NCI-H2029 treated with DMSO at 0.1 percent for 48 hours (cell line): ENCODE data around the gene NDRG3.
"Not testable (repeated sequence)": the region's sequence is repeated elsewhere in the genome, so short reads cannot be mapped to it uniquely, and the experiment has no call there.

Source experiments
- DNase-seq: peaks from one replicate; lab custom pipeline; 2025; lab: John Stamatoyannopoulos, UW

Gene NDRG3

DNA sequence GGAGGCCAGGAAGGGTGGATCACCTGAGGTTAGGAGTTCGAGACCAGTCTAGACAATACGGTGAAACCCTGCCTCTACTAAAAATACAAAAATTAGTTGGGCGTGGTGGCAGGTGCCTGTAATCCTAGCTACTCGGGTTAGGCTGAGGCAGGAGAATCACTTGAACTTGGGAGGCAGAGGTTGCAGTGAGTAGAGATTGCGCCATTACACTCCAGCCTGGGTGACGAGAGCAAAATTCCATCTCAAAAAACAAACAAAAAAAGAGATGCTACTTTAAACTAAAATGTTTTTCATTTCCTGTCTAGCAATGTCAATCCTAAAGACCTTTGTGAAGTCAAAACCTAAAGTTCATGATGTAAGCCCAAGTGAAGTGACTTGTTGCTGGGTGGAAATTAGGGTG is 14.8 kb upstream of the NDRG3 start:
- DNase-seq, result no peak

DNA sequence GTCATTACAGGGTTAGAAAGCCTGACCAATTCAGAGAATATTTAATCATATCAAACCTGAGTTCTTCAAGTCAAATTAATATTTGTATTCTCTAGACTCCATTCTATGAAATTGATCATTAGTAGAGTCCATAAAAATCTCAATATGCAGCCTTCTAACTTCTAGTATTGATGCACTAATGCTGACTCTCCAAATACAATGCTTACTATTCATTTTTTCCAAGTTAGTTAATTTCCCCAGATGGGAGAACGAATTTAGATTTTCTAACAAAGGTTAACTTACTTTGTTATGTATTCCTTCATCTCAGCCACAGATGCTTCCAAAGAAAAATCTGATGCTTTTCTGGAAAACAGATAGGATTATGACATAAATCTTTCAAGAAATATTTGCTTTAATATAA is 12.4 kb upstream of the NDRG3 start:
- DNase-seq, result no peak

DNA sequence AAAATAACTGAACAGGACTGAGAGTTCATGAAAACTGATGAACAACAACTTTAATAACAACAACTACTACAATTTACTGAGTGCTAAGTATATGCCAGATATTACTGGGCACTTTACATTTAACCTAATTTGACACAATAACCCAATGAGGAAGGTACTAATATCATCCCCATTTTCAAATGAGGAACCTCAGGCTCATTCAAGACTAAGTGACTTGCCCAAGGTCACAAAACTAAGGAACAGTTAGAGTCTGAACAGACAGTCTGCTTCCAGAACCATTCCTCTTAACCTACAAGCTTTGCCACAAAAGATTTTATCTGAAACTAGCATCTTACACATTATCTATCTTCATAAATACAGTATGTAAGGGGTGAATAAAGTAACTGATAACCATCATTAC is 10.6 kb upstream of the NDRG3 start:
- no peak for DNase-seq

DNA sequence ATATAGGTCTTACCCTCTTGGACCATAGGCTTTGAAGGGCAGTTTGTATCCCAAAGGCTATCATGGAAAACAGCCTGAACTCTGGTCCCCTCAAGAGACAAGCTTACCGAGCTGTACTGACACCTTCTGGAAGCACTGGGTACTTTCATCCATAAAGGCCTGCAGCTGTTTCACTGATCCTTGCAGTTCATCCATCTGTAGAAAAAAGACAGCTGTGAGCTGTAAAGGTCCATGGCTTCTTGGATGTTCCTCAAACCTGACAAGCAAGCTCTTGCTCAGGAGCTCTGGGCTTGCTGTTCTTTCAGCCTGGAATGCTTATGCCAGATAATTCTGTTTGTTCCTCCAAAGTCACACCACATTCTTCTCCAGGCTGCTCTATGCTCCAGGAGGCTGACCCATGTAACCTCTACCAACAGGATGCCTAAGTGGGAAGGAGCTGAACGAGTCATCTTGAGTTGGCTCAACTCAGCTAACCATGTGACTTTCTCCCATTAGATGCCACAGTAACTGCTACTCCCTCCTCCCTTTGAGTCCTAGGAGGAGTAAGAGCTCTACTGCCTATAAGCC is 8.8 kb upstream of the NDRG3 start:
- DNase-seq, result peak; percentile 15

DNA sequence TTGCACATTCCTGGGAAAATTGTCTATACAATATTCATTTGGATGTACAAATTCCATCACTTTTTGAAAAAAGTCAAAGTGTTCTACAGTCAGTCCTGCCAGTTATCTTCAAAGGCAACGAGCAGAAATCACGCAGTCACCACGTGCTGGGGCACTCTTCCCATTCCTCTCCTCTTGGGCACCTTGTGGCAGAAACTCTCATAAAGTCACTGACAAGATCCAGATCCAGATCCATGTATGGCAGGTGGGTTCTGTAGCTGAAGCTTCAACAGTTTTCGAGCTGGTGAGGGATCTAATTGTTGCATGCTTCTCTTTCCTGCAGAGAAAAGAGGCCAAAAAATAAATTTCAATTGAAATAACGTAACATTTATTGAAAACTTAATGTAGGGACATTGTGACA is 6.7 kb upstream of the NDRG3 start:
- no peak for DNase-seq

DNA sequence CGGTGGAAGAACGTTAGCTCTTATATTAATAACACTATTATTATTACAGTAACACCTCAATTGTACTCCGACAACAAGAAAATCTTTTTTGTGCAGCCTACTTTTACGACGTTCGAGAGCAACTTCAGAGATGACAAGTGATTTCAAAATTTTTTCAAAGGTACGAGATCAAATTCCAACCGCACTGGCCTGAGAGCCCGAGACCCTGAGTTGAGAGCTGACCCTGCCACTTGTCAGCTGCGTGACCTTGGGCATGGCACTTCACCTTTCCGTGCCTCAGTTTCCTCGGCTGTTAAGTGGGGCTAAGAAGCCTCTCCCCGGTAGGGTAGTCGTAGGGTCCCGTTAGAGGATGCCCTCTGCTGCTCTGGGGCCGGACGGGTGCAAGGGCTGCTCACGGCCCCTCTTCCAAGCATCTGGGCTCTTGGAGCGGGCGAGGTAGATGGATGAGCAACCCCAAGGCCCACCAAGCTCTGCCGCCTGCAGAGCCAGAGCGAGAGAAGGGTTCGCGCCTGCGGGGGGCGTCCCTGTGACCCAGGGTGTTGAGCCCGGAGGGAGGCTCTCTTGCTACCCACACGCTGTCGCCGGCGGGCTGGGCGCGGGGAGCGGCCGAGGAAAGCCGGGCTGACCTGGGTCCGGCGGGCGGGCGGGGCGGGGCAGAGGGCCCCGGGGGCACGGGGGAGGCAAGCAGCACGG is 510 bp downstream of the NDRG3 start:
- DNase-seq, result no peak

DNA sequence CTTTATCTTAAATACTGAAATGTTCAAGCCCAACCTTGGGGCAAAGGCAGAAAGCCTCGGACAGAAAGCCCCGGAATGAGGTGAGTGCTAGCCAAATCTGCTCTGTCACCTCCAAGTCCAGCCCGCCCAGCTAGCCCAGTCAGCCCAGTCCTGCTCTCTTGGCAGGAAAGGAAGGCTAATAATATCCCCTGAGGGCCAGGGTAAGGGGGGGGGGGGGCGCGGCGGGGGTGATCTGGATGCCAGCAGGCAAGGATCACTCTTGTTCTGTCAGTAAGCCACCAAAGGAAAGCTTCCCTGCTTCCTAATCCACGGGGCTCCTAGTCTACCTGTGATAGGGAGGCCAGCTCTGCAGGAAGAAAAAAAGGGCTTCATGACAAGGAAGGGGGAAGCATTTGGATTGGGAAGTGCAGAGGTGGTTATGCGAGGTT is 1.1 kb downstream of the NDRG3 start:
- peak; percentile 74 for DNase-seq

DNA sequence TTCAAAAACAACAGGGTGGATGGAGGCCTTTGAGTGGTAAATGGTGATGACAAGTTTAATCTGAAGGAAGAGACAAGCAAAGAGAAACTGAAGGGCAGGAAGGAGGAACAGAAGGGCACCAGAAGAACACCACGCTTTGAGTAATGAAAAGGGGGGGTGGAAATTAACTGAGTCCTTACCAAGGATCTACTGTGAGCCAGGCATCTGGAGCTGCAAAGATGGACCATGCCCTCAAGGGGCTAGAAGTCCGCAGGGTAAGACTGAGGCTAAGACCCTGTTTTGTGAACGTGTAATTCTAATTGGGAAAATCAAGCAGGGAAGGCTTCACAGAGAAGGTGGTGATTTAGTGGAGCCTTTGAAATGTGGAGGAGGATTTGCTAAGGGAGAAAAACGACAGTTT is 1.6 kb downstream of the NDRG3 start:
- no peak for DNase-seq

DNA sequence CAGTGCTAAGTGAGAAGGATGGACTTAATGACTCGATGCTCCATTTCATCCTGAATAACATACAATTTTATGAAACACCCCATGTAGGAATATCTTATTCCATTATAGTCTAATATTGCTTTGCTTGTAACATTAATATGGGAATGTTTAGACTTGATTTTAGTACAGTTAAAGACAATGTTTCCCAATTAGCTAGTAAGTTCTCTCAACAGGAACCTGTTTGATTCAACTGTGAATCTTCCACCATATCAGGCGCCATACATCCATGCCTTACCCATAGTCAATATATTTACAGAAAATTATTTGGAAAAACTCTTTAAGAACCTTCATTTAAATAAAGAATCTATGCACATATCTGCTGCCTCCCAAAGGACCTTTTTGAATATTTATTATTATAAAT is 3.3 kb downstream of the NDRG3 start:
- DNase-seq, result no peak

DNA sequence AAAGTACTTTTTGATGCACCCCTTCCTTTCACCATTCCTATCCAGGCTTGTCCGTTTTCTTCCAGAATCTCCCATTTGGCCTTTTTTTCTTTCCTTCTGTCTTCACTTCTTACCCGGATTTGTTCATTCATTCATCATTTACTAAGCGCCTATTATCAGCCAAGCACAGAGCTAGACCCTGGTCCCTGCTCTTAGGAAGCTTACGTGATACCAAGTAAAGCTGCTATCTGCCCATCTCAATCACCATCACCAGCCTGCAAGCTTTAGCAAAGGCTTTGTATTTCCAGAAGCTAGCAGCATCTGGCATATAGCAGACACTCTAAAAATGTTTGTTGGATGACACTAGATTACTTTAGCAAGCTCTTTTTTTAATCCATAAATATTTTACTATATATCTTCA is 4.8 kb downstream of the NDRG3 start:
- no peak for DNase-seq

DNA sequence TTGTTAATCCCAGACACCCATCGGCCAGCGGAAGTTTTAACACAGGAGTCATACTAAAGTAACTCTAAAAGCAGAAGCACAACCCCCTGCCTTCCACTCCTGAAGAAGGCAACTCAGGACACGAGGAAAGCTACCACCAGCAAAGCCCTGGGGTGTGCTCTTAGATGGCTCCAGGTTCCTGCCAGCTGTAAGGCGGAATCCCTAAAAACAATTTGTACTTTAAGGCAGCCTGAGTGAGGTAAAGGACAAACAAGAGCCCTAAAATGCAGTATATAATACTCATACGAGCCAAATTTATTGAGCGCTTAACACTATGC is 8.7 kb downstream of the NDRG3 start:
- DNase-seq, result no peak

DNA sequence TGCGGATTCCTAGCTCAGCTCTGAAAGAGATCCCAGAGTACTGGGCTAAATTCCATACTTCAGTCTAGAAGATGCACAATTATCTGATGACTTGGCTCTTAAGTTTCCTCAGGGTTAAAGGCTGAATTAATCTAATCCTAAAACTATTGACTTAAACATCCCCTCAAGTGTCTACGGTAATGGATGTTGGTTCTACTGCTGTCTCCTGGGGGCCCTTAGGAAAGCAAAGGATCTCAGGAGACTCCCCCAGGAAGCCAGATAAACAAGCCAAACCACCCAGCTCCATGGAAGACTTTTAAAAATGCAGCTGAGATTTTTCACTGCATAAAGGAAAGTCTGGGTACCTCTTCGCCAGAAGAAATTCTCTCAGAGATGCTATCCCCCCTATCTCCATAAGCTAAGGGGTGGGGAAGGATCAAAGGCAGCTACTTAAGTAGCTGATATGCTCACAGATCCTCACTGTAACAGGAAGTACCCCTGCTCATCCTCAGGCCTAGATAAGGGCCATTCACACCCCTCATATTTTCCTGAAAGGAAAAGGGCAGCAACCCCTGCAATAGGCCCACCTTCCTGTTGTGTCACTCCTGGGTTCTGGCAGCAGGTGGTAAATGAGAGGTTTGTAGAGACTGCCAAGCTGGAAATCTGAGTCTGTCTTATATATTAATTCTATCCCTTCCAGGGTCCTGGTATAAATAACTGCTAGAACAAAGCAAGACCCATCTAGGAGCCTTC is 9.3 kb downstream of the NDRG3 start:
- DNase-seq, result no peak

DNA sequence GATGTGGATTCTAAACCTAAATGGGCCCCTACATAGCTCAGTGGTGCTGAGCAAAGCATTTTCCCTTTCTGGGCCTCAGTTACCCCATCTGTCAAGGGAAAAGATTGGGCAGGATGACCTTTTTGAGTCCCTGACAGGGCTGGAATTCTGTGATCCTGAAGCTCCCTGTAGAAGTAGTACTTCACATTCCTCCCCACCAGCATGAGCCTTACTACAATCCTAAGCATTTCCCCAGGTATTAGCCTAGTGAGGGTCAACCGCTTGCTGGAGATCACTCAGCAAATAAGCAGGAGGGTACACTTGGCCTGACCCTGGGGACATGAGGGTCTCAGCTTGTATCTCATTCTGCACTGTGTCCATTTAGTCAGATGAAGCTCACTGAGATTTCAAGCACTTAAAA is 13.4 kb downstream of the NDRG3 start:
- DNase-seq, result no peak

DNA sequence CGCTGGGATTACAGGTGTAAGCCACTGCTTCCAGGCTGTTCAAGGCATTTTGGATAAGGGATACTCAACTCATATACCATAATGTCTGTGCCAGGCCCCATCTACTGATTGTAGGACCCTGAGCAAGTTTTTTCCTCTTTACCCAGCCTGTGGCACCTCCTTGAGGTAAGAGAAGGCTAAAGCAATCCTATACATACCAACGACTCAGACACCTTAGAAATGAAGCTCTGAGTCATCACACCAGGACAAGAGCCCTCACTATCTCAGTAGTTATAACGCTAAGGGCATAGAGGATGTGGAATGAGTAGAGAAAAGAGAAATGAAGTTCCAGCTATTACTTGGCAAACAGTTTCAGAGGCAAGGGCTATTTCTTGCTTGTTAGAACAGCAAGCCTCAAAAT is 16.9 kb downstream of the NDRG3 start:
- DNase-seq, result no peak

DNA sequence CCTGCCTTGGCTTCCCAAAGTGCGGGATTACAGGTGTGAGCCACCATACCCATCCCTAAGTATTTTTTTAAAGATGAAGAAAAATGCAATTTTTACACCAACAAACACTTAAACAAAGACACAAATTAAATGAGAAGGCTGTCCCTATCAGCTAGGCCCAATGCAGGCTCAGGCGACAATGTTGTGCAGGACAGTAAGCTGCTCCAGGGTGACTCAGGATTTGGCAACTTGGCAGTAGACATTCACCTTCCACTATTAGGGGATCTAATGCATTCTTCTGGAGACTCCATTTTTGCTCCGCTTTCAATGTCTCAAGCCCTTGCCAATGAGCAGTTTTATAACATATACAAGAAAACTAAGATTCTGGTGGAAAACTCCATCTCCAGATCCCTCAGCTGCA is 19.7 kb downstream of the NDRG3 start:
- DNase-seq, result no peak

DNA sequence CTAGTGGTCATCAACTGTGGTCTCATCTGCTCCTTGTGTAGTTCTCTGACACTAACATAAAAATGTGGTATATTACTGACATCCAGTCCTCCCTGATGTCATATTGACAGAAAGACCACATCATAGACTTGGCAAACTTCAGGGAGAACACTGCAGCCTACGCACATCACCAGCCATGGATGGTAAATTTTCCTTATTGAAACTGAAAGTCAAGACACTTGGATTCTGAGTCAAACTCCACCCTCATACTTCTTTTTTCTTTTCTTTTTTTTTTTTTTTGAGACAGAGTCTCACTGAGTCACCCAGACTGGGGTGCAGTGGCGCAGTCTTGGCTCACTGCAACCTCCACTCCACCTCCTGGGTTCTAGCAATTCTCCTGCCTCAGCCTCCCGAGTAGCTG is 25.4 kb downstream of the NDRG3 start:
- DNase-seq, result no peak

DNA sequence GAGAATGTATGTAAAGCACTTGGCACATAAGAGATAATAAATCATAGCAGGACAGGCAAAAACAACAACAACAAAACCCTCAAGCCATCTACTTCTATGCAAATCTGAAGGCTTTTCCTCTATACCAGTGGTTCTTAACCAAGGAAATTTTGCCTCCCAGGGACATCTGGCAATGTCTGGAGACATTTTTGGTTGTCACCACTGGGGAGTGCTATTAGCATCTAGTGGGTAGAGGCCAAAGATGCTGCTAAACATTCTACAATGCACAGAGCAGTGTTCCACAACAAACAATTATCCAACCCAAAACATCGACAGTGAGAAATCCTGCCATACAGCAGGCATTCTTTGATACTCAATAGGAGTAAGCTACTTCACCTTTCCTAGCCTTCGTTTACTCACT is 28.2 kb downstream of the NDRG3 start:
- peak; percentile 14 for DNase-seq

DNA sequence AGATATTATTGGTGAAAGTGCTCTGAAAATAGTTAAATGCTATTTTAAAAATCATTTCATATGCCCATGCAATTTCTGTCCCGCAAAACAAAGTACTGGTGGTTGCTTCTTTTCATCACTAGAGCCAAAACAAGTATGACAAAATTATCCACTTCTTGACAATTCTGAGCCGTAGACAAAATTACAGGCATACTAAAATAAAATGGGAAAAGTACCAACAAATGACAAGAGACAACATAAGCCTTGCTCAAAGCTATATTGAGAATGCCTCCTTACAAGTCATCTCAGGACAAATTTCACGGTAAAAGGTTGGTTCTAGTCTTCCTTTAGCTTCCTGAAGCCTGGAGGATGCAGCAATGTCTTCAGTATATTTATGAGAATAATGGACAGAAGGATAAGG is 28.9 kb downstream of the NDRG3 start:
- DNase-seq, result no peak

DNA sequence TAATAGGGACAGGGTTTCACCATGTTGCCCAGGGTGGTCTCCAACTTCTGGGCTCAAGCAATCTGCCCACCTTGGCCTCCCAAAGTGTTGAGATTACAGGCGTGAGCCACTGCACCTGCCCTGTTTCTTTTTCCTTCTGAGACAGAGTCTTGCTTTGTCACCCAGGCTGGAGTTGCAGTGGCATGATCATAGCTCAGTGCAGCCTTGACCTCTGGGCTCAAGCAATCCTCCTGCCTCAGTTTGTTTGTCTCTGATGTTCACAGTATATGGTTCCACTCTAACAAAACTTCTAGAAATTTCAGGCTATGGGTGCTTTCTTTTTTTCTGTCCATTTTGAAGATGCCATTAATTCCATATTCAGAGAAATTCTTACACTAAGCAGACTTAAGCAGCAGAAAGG is 33.1 kb downstream of the NDRG3 start:
- DNase-seq, result no peak

DNA sequence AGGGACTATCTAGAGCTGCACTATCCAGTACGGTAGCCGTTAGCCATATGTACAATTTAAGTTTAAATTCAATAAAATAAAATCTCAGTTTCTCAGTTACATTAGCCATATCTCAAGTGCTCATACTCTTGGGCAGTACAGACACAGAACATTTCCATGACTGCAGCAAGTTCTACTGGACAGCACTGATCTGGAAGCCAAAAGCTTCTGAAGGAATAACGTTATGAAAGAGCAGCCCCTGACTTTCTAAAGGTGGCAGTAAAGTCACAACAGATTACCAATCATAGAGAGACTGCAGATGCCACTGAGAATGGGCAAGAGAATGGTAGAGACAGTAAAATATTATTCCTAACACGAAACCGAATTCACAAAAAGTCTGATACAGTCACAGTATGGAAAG is 36.8 kb downstream of the NDRG3 start:
- no peak for DNase-seq

DNA sequence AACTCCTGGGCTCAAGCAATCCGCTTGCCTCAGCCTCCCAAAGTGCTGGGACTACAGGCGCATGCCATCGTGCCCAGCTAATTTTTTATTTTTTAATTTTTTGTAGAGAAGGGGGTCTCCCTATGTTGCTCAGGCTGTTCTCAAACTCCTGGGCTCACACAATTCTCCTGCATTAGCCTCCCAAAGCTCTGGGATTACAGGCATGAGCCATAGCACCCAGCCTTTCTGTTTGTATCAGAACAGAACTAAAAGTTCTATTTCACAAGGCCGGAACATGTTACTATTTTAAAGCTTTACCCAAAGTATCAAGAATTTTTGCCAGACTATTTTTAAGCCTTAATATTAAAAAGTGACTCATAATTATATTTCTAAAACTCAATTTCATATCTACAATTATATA is 42.4 kb downstream of the NDRG3 start:
- DNase-seq, result no peak

DNA sequence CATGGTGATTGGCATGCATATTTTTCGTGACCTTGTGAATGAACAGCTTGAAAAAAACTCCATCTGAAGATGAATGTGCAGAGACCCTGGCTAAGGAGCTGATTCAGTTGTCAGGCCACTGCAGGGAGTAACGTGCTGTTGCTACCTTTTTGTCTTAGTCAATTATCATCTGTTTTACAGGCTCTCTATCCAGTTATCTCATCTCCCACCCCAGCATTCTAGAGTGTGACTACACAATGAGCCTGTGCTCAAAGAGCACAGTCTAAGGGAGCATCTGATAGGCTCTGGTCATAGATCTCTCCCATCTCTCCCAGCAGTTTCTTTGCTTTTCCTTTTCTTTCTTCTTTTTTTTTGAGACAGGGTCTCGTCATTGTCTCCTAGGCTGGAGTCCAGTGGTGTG is 45.5 kb downstream of the NDRG3 start:
- DNase-seq, result no peak

DNA sequence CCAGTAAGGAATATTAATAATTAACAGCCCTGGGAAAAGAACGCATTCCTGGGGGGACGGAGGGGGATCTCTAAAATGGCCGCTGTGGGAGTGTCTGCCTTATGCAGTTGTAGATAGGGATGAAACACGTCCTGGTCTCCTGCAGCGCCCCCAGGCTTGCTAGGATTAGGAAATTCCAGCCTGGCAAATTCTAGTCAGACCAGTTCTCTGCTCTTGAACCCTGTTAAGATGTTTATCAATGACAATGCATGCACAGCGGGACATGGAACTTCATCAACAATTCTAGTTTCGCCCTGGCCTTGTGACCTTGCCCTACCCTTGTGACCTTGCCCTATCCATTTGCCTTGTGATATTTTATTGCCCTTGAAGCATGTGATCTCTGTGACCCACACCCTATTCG is 50.4 kb downstream of the NDRG3 start:
- not testable (repeated sequence) for DNase-seq

DNA sequence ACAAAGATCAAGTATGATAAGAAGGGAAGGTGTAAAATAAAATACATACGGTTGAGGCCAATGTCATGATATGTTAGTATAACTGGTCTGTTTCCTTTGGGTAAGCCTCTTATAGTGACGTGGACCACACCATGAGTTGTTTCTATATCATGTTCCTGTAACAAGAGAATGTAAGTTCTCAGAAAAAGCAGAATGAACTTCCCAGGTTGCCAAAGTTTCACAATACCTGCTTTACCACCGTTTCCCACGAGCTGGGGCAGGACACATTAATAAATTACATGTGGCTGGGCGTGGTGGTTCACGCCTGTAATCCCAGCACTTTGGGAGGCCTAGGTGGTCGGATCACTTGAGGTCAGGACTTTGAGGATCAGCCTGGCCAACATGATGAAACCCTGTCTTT is 57.3 kb downstream of the NDRG3 start:
- no peak for DNase-seq
